Gastrocnemius medialis (tissue), 4 donors: ENCODE data around the gene PPT2. TPM values are rescaled to one million over a fixed set of nuclear protein-coding genes. Genes with fewer than 3 reads are reported as not detected.

ENCODE experiments used
- ATAC-seq, 2 donors: fragments of 150-250 bp; one replicate each; pipeline ENCODE4 v1.9.1; 2016
- DNase-seq, 2 donors: peaks; one replicate each; pipeline ENCODE4 v3.0.0-alpha.2; 2019
- H3K27ac ChIP-seq, 4 donors: fragments of 200-600 bp; sonication (generic); 1 replicate in 1 of 4; 2 replicates in 3 of 4; pipeline ENCODE4 v1.5.1; 2016 to 2018; ENCODE audit warnings: mild to moderate bottlenecking in 2 of 4, moderate library complexity in 1 of 4
- H3K27me3 ChIP-seq, 3 donors: fragments of 200-600 bp; sonication (generic) in 2 of 3; 1 replicate in 1 of 3; 2 replicates in 2 of 3; pipeline versions ENCODE4 v1.5.1 to v1.6.0; 2016 to 2019; ENCODE audit warnings: mild to moderate bottlenecking in 1 of 3, moderate library complexity in 1 of 3
- H3K36me3 ChIP-seq, 2 donors: fragments of 200-600 bp; sonication (generic) in 1 of 2; one replicate each; pipeline ENCODE4 v1.5.1; 2017 to 2018
- H3K4me1 ChIP-seq, 2 donors: fragments of 200-600 bp; sonication (generic) in 1 of 2; one replicate each; pipeline ENCODE4 v1.5.1; 2016 to 2017; ENCODE audit warnings: mild to moderate bottlenecking in 2 of 2
- H3K4me3 ChIP-seq, 4 donors: fragments of 200-600 bp; sonication (generic) in 3 of 4; 1 replicate in 1 of 4; 2 replicates in 3 of 4; pipeline ENCODE4 v1.5.1; 2016 to 2019; ENCODE audit warnings: mild to moderate bottlenecking in 2 of 4
- H3K9me3 ChIP-seq, 3 donors: fragments of 200-600 bp; sonication (generic) in 2 of 3; 1 replicate in 1 of 3; 2 replicates in 2 of 3; pipeline ENCODE4 v1.5.1; 2016 to 2019
- POLR2A ChIP-seq, 2 donors: fragments of 450-650 bp; IDR thresholded peaks; one replicate each; pipeline ENCODE4 v1.6.1; 2017; ENCODE audit warnings: antibody characterized with exemption in 2 of 2, mild to moderate bottlenecking in 2 of 2, moderate library complexity in 2 of 2
- in situ Hi-C, 4 donors: fragments of 200-750 bp; cut with MboI; loops; one replicate each; pipeline versions ENCODE4 v1.15.0 to v1.8.0; 2017; ENCODE audit warnings: low sequenced_read_pairs in 4 of 4
- intact Hi-C: fragments of 100-400 bp; cut with DNase I; formaldehyde crosslinking; loops from one replicate; pipeline ENCODE4 v1.15.1; 2023; ENCODE audit warnings: low total_unique reads
- total RNA-seq, 4 donors: library from RNA; depleted of rRNA; stranded (reverse); fragments of >200 nt; gene quantifications; one replicate each; pipeline versions ENCODE4 v1.1.0 to v1.2.3, GENCODE V29; 2016
- TF ChIP-seq, protein P1 (sequence below), 5 experiments: fragments of 450-650 bp in 3 of 5; fragments of 200-600 bp in 2 of 5; sonication (generic) in 2 of 5; IDR thresholded peaks in 4 of 5; conservative IDR thresholded peaks in 1 of 5; 1 replicate in 4 of 5; 2 replicates in 1 of 5; pipeline ENCODE4 v1.5.1; 2016 to 2019; ENCODE audit warnings: antibody characterized with exemption in 5 of 5, mild to moderate bottlenecking in 3 of 5, moderate library complexity in 3 of 5

Gene PPT2
- total RNA-seq, 4 donors from 2014 or later = 16.2 to 72.7 (median 21.4) TPM

- Histone ChIP-seq H3K27ac (no peak overlapping the region), H3K9me3 (no peaks in the 10 kb centered on the region), H3K27me3 (no peaks in the 10 kb centered on the region), H3K36me3 (peaks cover 0 to 29% of the 10 kb centered on the region in 2 donors), H3K4me3 (no peak overlapping the region), H3K4me1 (peaks cover 16 to 19% of the 10 kb centered on the region in 2 donors)
- TF ChIP-seq, protein P1, sequence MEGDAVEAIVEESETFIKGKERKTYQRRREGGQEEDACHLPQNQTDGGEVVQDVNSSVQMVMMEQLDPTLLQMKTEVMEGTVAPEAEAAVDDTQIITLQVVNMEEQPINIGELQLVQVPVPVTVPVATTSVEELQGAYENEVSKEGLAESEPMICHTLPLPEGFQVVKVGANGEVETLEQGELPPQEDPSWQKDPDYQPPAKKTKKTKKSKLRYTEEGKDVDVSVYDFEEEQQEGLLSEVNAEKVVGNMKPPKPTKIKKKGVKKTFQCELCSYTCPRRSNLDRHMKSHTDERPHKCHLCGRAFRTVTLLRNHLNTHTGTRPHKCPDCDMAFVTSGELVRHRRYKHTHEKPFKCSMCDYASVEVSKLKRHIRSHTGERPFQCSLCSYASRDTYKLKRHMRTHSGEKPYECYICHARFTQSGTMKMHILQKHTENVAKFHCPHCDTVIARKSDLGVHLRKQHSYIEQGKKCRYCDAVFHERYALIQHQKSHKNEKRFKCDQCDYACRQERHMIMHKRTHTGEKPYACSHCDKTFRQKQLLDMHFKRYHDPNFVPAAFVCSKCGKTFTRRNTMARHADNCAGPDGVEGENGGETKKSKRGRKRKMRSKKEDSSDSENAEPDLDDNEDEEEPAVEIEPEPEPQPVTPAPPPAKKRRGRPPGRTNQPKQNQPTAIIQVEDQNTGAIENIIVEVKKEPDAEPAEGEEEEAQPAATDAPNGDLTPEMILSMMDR (IDR thresholded peaks at IDR 0.05 in 4 of 5, conservative IDR thresholded peaks at IDR 0.05 in 1 of 5) = no peak
- no peak for TF ChIP-seq POLR2A (IDR thresholded peaks at IDR 0.05)
- intact Hi-C loops (no loop called here), in situ Hi-C loops (no loop called here)
- ATAC-seq = no peak
- no peak for DNase-seq
These were observed 4.1 kb downstream of the PPT2 start for GRCh38 chr6:32158052-32158451.

GRCh38 chr6:32163559-32164258, 9.8 kb downstream of the PPT2 start:
- TF ChIP-seq, protein P1 (IDR thresholded peaks at IDR 0.05 in 4 of 5, conservative IDR thresholded peaks at IDR 0.05 in 1 of 5) = no peak
- no peak for TF ChIP-seq POLR2A (IDR thresholded peaks at IDR 0.05)
- Histone ChIP-seq H3K4me1 (no peaks in the 10 kb centered on the region), H3K27ac (peak overlapping the region; percentile 20 to 47 (median 26)), H3K4me3 (no peak overlapping the region), H3K9me3 (no peaks in the 10 kb centered on the region), H3K36me3 (peaks cover 0 to 24% of the 10 kb centered on the region in 2 donors), H3K27me3 (no peaks in the 10 kb centered on the region)
- in situ Hi-C loops = no loop called here
- ATAC-seq (no peak), DNase-seq (no peak)
- intact Hi-C loops = no loop called here

DNA sequence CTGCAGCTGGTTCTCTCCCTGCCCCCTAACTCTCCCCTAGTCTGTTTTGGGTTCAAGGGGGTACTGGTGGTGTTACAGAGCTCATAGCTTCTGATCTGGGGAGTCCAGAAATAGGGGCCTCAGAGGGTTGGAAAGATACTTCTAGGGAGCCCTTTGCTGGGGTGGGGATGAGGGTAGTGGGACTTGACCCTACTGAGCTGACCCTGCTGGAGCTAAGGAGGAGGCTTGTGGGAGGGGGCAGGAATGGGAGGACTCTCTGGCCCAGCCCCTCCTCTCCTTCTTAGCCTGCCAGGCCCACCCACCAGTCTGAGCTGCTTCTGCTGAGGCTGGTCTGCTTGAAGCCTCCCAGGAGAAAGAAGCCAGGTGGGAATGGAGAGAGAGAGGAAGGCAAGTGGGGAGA, 10.4 kb downstream of the PPT2 start, which contains the start of gene EGFL8:
Gene EGFL8 (plus strand): TSS at position 301 of the 400 bp plus-strand sequence. CDS start 1,571 bp downstream, outside the sequence.
- in situ Hi-C loops = no loop called here
- TF ChIP-seq, protein P1 (IDR thresholded peaks at IDR 0.05 in 4 of 5, conservative IDR thresholded peaks at IDR 0.05 in 1 of 5) = no peak
- TF ChIP-seq POLR2A (IDR thresholded peaks at IDR 0.05) = no peak
- no peak for ATAC-seq

DNA sequence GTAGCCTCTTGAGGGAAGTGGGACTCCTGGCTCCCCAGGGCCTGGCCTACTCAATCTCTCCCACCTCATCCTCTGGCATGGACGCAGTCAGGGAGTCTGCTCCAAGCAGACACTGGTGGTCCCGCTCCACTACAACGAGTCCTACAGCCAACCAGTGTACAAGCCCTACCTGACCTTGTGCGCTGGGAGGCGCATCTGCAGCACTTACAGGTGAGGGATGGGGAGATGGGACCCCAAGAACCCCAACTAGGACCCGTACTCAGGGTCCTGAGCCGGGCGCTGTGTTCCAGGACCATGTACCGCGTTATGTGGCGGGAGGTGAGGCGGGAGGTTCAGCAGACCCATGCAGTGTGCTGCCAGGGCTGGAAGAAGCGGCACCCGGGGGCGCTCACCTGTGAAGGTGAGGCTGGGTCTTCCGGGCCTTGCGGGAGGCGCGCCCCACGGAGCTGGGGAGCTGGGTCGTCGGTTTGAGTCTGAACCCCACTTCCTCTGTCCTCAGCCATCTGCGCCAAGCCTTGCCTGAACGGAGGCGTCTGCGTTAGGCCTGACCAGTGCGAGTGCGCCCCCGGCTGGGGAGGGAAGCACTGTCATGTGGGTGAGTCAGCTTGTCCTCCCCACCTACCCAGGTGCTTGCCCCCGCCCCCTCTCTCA, 12.6 kb downstream of the PPT2 start:
- intact Hi-C loops = no loop called here
- H3K9me3 ChIP-seq = no peaks in the 10 kb centered on the region
- H3K36me3 ChIP-seq = peaks cover 0 to 42% of the 10 kb centered on the region in 2 donors
- H3K27me3 ChIP-seq = no peaks in the 10 kb centered on the region
- no peak overlapping the region for H3K27ac ChIP-seq
- no peaks in the 10 kb centered on the region for H3K4me1 ChIP-seq
- TF ChIP-seq, protein P1 (IDR thresholded peaks at IDR 0.05 in 4 of 5, conservative IDR thresholded peaks at IDR 0.05 in 1 of 5) = no peak
- TF ChIP-seq POLR2A (IDR thresholded peaks at IDR 0.05) = no peak
- no peak for ATAC-seq
- no peak overlapping the region for H3K4me3 ChIP-seq
- in situ Hi-C loops = no loop called here
- DNase-seq = no peak

More for the DNA sequence above, 10.4 kb downstream of the PPT2 start, which contains the start of gene EGFL8:
- no peaks in the 10 kb centered on the region for H3K9me3 ChIP-seq
- H3K4me1 ChIP-seq = no peaks in the 10 kb centered on the region
- no peaks in the 10 kb centered on the region for H3K27me3 ChIP-seq
- intact Hi-C loops = no loop called here
- H3K36me3 ChIP-seq = peaks cover 0 to 29% of the 10 kb centered on the region in 2 donors
- no peak for DNase-seq
- H3K4me3 ChIP-seq = no peak within 1 kb of the TSS
- peak within 1 kb of the TSS; percentile 20 to 47 (median 26) for H3K27ac ChIP-seq
